Smooth muscle cell (in vitro differentiated cells): Measurements from ENCODE around the gene L1TD1. TPM values are rescaled to one million over a fixed set of nuclear protein-coding genes. Genes with fewer than 3 reads are reported as not detected.
"Not testable (repeated sequence)": the region's sequence is repeated elsewhere in the genome, so short reads cannot be mapped to it uniquely, and the experiment has no call there.

Experiments
- DNase-seq: peaks from one replicate; lab custom pipeline; 2025; ENCODE audit not compliant: unreplicated experiment; lab: John Stamatoyannopoulos, UW
- H2AFZ ChIP-seq: fragments of 200-600 bp; sonication (generic); 2 replicates; pipeline ENCODE4 v1.6.0; 2016; ENCODE audit warnings: antibody characterized with exemption, low read depth, mild to moderate bottlenecking
- H3F3A ChIP-seq: fragments of 200-600 bp; sonication (generic); 2 replicates; pipeline ENCODE4 v1.6.0; 2017; ENCODE audit warnings: antibody characterized with exemption, low read depth
- H3K27ac ChIP-seq: fragments of 200-600 bp; sonication (generic); 2 replicates; pipeline ENCODE4 v1.5.1; 2016; ENCODE audit warnings: low read depth, mild to moderate bottlenecking
- H3K27me3 ChIP-seq: fragments of 200-600 bp; sonication (generic); 2 replicates; pipeline ENCODE4 v1.6.1; 2016; ENCODE audit warnings: low read depth, mild to moderate bottlenecking
- H3K36me3 ChIP-seq: fragments of 200-600 bp; sonication (generic); 2 replicates; pipeline ENCODE4 v1.5.1; 2016; ENCODE audit warnings: low read depth
- H3K4me1 ChIP-seq: fragments of 200-600 bp; sonication (generic); 2 replicates; pipeline ENCODE4 v1.5.1; 2016; ENCODE audit warnings: low read depth
- H3K4me2 ChIP-seq: fragments of 200-600 bp; sonication (generic); 2 replicates; pipeline ENCODE4 v1.6.0; 2016; ENCODE audit warnings: mild to moderate bottlenecking
- H3K4me3 ChIP-seq: fragments of 200-600 bp; sonication (generic); 2 replicates; pipeline ENCODE4 v1.5.1; 2016; ENCODE audit warnings: mild to moderate bottlenecking
- H3K79me2 ChIP-seq: fragments of 200-600 bp; sonication (generic); 2 replicates; pipeline ENCODE4 v1.6.0; 2016; ENCODE audit warnings: low read depth, mild to moderate bottlenecking
- H3K9ac ChIP-seq: fragments of 200-600 bp; sonication (generic); 2 replicates; pipeline ENCODE4 v1.6.0; 2016; ENCODE audit warnings: low read depth
- H3K9me3 ChIP-seq: fragments of 200-600 bp; sonication (generic); replicated peaks from 2 replicates; pipeline ENCODE4 v1.5.1; 2016; ENCODE audit warnings: low read depth
- H4K20me1 ChIP-seq: fragments of 200-600 bp; sonication (generic); 2 replicates; pipeline ENCODE4 v1.6.0; 2016; ENCODE audit warnings: low read depth
- CTCF ChIP-seq: fragments of 200-600 bp; sonication (generic); IDR thresholded peaks from 2 replicates; pipeline ENCODE4 v1.5.1; 2017; ENCODE audit warnings: borderline replicate concordance, mild to moderate bottlenecking, antibody characterized with exemption; ENCODE audit not compliant: insufficient read depth, poor library complexity, severe bottlenecking
- WGBS: methylation state at CpG from one replicate; pipeline ENCODE4 v1.1.7; 2016; ENCODE audit warnings: low lambda C conversion rate; 5-methylcytosine and 5-hydroxymethylcytosine counted together
- polyA plus RNA-seq: library from polyadenylated mRNA; unstranded; fragments of >200 nt; fragmentation: Nextera tagmentation; extraction: Ambion mirVana; gene quantifications from 2 replicates; pipeline ENCODE4 v1.2.1, GENCODE V29; 2016
- total RNA-seq: library from RNA; depleted of rRNA; stranded (reverse); fragments of >200 nt; gene quantifications from 2 replicates; pipeline ENCODE4 v1.2.3, GENCODE V29; 2014

Gene L1TD1
- 2.0 and 2.7 TPM in 2 replicates for total RNA-seq
- 0.41 and 3.1 TPM in 2 replicates for polyA plus RNA-seq

- TF ChIP-seq CTCF: no peak
- H3K36me3 ChIP-seq: no peaks in the 10 kb centered on the region
- no peaks in the 10 kb centered on the region for H3F3A ChIP-seq
- no peaks in the 10 kb centered on the region for H3K9me3 ChIP-seq
- WGBS: 4% methylated on average over 45 of the region's 55 CpGs
- H3K79me2 ChIP-seq: no peaks in the 10 kb centered on the region
- H3K9ac ChIP-seq: no peak within 1 kb of the TSS
- peaks cover 8% of the 10 kb centered on the region for H3K4me1 ChIP-seq
- peaks cover 41% of the 10 kb centered on the region for H3K27me3 ChIP-seq
- peak within 1 kb of the TSS; percentile 54 for H2AFZ ChIP-seq
- H3K4me2 ChIP-seq: peak within 1 kb of the TSS; percentile 73
- no peak within 1 kb of the TSS for H3K27ac ChIP-seq
- H4K20me1 ChIP-seq: no peaks in the 10 kb centered on the region
- no peak for DNase-seq
- H3K4me3 ChIP-seq: peak within 1 kb of the TSS; percentile 42
Measured at GRCh38 chr1:62194651-62195544, at the start of gene L1TD1. Gene L1TD1 (plus strand): TSS chr1:62194849. CDS start chr1:62206629, 11,780 bp downstream.

GRCh38 chr1:62159940-62160348, 34.7 kb upstream of the L1TD1 start:
- no peak for DNase-seq
- Histone ChIP-seq H3K27me3 (no peaks in the 10 kb centered on the region), H2AFZ (no peak overlapping the region), H3K4me2 (no peak overlapping the region), H3F3A (no peaks in the 10 kb centered on the region), H4K20me1 (no peaks in the 10 kb centered on the region), H3K36me3 (no peaks in the 10 kb centered on the region), H3K9ac (no peak overlapping the region), H3K4me1 (no peaks in the 10 kb centered on the region), H3K4me3 (no peak overlapping the region), H3K27ac (no peak overlapping the region), H3K79me2 (no peaks in the 10 kb centered on the region), H3K9me3 (no peaks in the 10 kb centered on the region)
- no peak for TF ChIP-seq CTCF
- WGBS: 94% methylated on average over 6 of the region's 6 CpGs

GRCh38 chr1:62161711-62162110, 32.9 kb upstream of the L1TD1 start:
- H3F3A ChIP-seq: no peaks in the 10 kb centered on the region
- no peak for TF ChIP-seq CTCF
- H3K27me3 ChIP-seq: no peaks in the 10 kb centered on the region
- 96% methylated on average over 1 of the region's 1 CpG for WGBS
- H3K9ac ChIP-seq: no peak overlapping the region
- no peaks in the 10 kb centered on the region for H4K20me1 ChIP-seq
- DNase-seq: no peak
- H3K36me3 ChIP-seq: no peaks in the 10 kb centered on the region
- H3K27ac ChIP-seq: no peak overlapping the region
- no peak overlapping the region for H2AFZ ChIP-seq
- no peak overlapping the region for H3K4me2 ChIP-seq
- H3K4me3 ChIP-seq: no peak overlapping the region
- H3K4me1 ChIP-seq: no peaks in the 10 kb centered on the region
- H3K79me2 ChIP-seq: no peaks in the 10 kb centered on the region
- H3K9me3 ChIP-seq: no peaks in the 10 kb centered on the region

- not testable (repeated sequence) for H2AFZ ChIP-seq, H3K27ac ChIP-seq, H3K4me2 ChIP-seq, H4K20me1 ChIP-seq, H3K36me3 ChIP-seq, H3K4me1 ChIP-seq, H3K9ac ChIP-seq, H3K4me3 ChIP-seq, H3F3A ChIP-seq, H3K79me2 ChIP-seq, H3K9me3 ChIP-seq, DNase-seq, H3K27me3 ChIP-seq
- 90% methylated on average over 10 of the region's 10 CpGs for WGBS
Measured at GRCh38 chr1:62170380-62170779, 24.3 kb upstream of the L1TD1 start.
